GM12878 (cell line): ENCODE results near the gene DNA2. TPM values are rescaled to one million over a fixed set of nuclear protein-coding genes. Genes with fewer than 3 reads are reported as not detected.

Source experiments
- ATAC-seq: fragments of 200-7000 bp; cut with Tn5 transposase; 3 replicates; pipeline ENCODE4 v1.9.1; 2020; ENCODE audit warnings: mild to moderate bottlenecking, moderate library complexity
- BruUV-seq: library from RNA; stranded (reverse); fragments of 400-500 nt; replicated peaks from 2 replicates; lab custom pipeline; 2021; lab: Mats Ljungman, UMichigan
- CTCF ChIA-PET: fragments of 300-600 bp; sonication (Branson Sonifier 250); formaldehyde crosslinking; extraction: SDS; loops from one replicate; lab custom pipeline; 2021; ENCODE audit warnings: inconsistent platforms; lab: Yijun Ruan, JAX
- POLR2A ChIA-PET: fragments of 350-600 bp; formaldehyde crosslinking; extraction: SDS; loops from one replicate; lab custom pipeline; 2021; ENCODE audit warnings: inconsistent platforms; lab: Charles Lee
- RAD21 ChIA-PET: fragments of 300-600 bp; sonication (Branson Sonifier 250); formaldehyde crosslinking; loops from one replicate; lab custom pipeline; 2023; ENCODE audit warnings: antibody characterized with exemption; ENCODE audit not compliant: unreplicated experiment; lab: Charles Lee
- SMC1A ChIA-PET: fragments of 300-600 bp; sonication (Branson Sonifier 250); formaldehyde crosslinking; loops from one replicate; lab custom pipeline; 2023; ENCODE audit not compliant: unreplicated experiment, uncharacterized antibody; lab: Charles Lee
- DNase-seq: peaks from one replicate; pipeline ENCODE4 v3.0.0-alpha.2; 2011; ENCODE audit warnings: low read depth, low spot score
- FAIRE-seq: peaks from 3 replicates; lab custom pipeline; 2011; peaks lifted over from hg19 to GRCh38; lab: Jason Lieb, UNC
- H2AFZ ChIP-seq: 2 replicates; pipeline ENCODE4 v1.6.0; 2011; ENCODE audit warnings: low read depth, low read length, control low read depth; ENCODE audit not compliant: control insufficient read depth
- H3K27ac ChIP-seq: 2 replicates; pipeline ENCODE4 v1.5.1; 2011; ENCODE audit warnings: control low read depth; ENCODE audit not compliant: control insufficient read depth, insufficient read depth
- H3K27me3 ChIP-seq, 2 experiments: replicated peaks in 1 of 2; 2 replicates each; pipeline versions ENCODE4 v1.6.0 to v1.6.1; 2011; ENCODE audit warnings: low read length in 1 of 2; ENCODE audit not compliant: control insufficient read depth in 2 of 2, insufficient read depth in 2 of 2
- H3K36me3 ChIP-seq, 2 experiments: 2 replicates each; pipeline ENCODE4 v1.5.1; 2011; ENCODE audit warnings: low read length in 1 of 2; ENCODE audit not compliant: control insufficient read depth in 2 of 2, insufficient read depth in 2 of 2
- H3K4me1 ChIP-seq: 2 replicates; pipeline ENCODE4 v1.6.1; 2011; ENCODE audit warnings: mild to moderate bottlenecking, low read length, moderate library complexity, mixed read lengths; ENCODE audit not compliant: control insufficient read depth, insufficient read depth
- H3K4me2 ChIP-seq: 2 replicates; pipeline ENCODE4 v1.6.0; 2011; ENCODE audit warnings: control low read depth; ENCODE audit not compliant: control insufficient read depth, insufficient read depth
- H3K4me3 ChIP-seq: fragments of 200-600 bp; sonication (generic); 2 replicates; pipeline ENCODE4 v1.5.1; 2016
- H3K79me2 ChIP-seq: 2 replicates; pipeline ENCODE4 v1.6.0; 2011; ENCODE audit warnings: low read length; ENCODE audit not compliant: control insufficient read depth, insufficient read depth
- H3K9ac ChIP-seq: 2 replicates; pipeline ENCODE4 v1.8.0; 2011; ENCODE audit warnings: low read length, control low read depth, mixed read lengths; ENCODE audit not compliant: control insufficient read depth, insufficient read depth
- H3K9me3 ChIP-seq: replicated peaks from 3 replicates; pipeline ENCODE4 v1.5.1; 2011; ENCODE audit warnings: mild to moderate bottlenecking, low read length; ENCODE audit not compliant: control insufficient read depth, insufficient read depth
- H4K20me1 ChIP-seq: 2 replicates; pipeline ENCODE4 v1.6.0; 2011; ENCODE audit not compliant: control insufficient read depth, insufficient read depth
- BCLAF1 ChIP-seq: fragments of 450-650 bp; IDR thresholded peaks from 2 replicates; pipeline ENCODE4 v1.6.1; 2017; ENCODE audit warnings: antibody characterized with exemption, mild to moderate bottlenecking, moderate library complexity
- EP300 ChIP-seq, 2 experiments: fragments of 150-350 bp in 1 of 2; IDR thresholded peaks; 2 replicates each; pipeline ENCODE4 v1.6.1; 2011 to 2012; ENCODE audit warnings: low read depth in 2 of 2, low read length in 2 of 2, borderline replicate concordance in 1 of 2, improper control_type of control experiment in 1 of 2, inconsistent platforms in 1 of 2; ENCODE audit not compliant: control insufficient read depth in 1 of 2
- FOS ChIP-seq: IDR thresholded peaks from 3 replicates; pipeline ENCODE4 v1.6.1; 2011; ENCODE audit warnings: borderline replicate concordance; ENCODE audit not compliant: insufficient read length; ENCODE audit errors: extremely low read depth
- JUND ChIP-seq: IDR thresholded peaks from 2 replicates; pipeline ENCODE4 v1.6.1; 2012; ENCODE audit warnings: low read depth, mild to moderate bottlenecking, low read length, improper control_type of control experiment, moderate library complexity
- MYB ChIP-seq: fragments of 150-350 bp; IDR thresholded peaks from 2 replicates; pipeline ENCODE4 v1.6.1; 2014; ENCODE audit warnings: mild to moderate bottlenecking, low read depth, low read length, borderline replicate concordance
- NFIC ChIP-seq: IDR thresholded peaks from 2 replicates; pipeline ENCODE4 v1.6.1; 2012; ENCODE audit warnings: low read depth, mild to moderate bottlenecking, inconsistent platforms, low read length, moderate library complexity
- PAX5 ChIP-seq: IDR thresholded peaks from 2 replicates; pipeline ENCODE4 v1.6.1; 2011; ENCODE audit warnings: low read depth, low read length, borderline replicate concordance
- PAX8 ChIP-seq: fragments of 450-650 bp; IDR thresholded peaks from 2 replicates; pipeline ENCODE4 v1.6.1; 2017; ENCODE audit warnings: mild to moderate bottlenecking, moderate library complexity
- PBX3 ChIP-seq: IDR thresholded peaks from 2 replicates; pipeline ENCODE4 v1.6.1; 2011; ENCODE audit warnings: mild to moderate bottlenecking, low read depth, low read length, moderate library complexity; ENCODE audit not compliant: insufficient replicate concordance
- POU2F2 ChIP-seq: IDR thresholded peaks from 3 replicates; pipeline ENCODE4 v1.6.1; 2011; ENCODE audit warnings: low read depth, mild to moderate bottlenecking, low read length, borderline replicate concordance
- RAD21 ChIP-seq: IDR thresholded peaks from 2 replicates; pipeline ENCODE4 v1.6.1; 2011; ENCODE audit warnings: mild to moderate bottlenecking, low read depth, low read length, moderate library complexity; ENCODE audit not compliant: insufficient read depth
- RFX5 ChIP-seq: IDR thresholded peaks from 2 replicates; pipeline ENCODE4 v1.6.1; 2011; ENCODE audit warnings: low read depth, low read length, improper control_type of control experiment
- SIN3A ChIP-seq: IDR thresholded peaks from 2 replicates; pipeline ENCODE4 v1.6.1; 2012; ENCODE audit warnings: low read depth, low read length, improper control_type of control experiment
- SMC3 ChIP-seq: IDR thresholded peaks from 2 replicates; pipeline ENCODE4 v1.6.1; 2011; ENCODE audit warnings: low read length, improper control_type of control experiment, borderline replicate concordance
- SUPT20H ChIP-seq: IDR thresholded peaks from 2 replicates; pipeline ENCODE4 v1.6.1; 2011; ENCODE audit warnings: low read depth, mild to moderate bottlenecking, low read length, moderate library complexity, borderline replicate concordance; ENCODE audit not compliant: control insufficient read depth
- USF1 ChIP-seq: IDR thresholded peaks from 2 replicates; pipeline ENCODE4 v1.6.1; 2011; ENCODE audit warnings: borderline replicate concordance, low read depth, mild to moderate bottlenecking, moderate library complexity, mixed read lengths, low read length; ENCODE audit not compliant: insufficient read depth; ENCODE audit errors: extremely low read length
- ZBED1 ChIP-seq: IDR thresholded peaks from 2 replicates; pipeline ENCODE4 v1.6.1; 2016; ENCODE audit warnings: borderline replicate concordance
- ZNF384 ChIP-seq: IDR thresholded peaks from 2 replicates; pipeline ENCODE4 v1.6.1; 2012; ENCODE audit warnings: low read depth, mild to moderate bottlenecking, low read length, improper control_type of control experiment, borderline replicate concordance
- ZZZ3 ChIP-seq: IDR thresholded peaks from 2 replicates; pipeline ENCODE4 v1.6.1; 2011; ENCODE audit warnings: low read depth; ENCODE audit not compliant: control insufficient read depth, insufficient read length
- WGBS: methylation state at CpG from one replicate; pipeline ENCODE4 v1.1.6; 2016; ENCODE audit warnings: low lambda C conversion rate; ENCODE audit not compliant: insufficient replicate concordance, insufficient coverage; ENCODE audit errors: missing lambda C conversion rate; 5-methylcytosine and 5-hydroxymethylcytosine counted together
- in situ Hi-C: fragments of 300-500 bp; cut with MboI; formaldehyde crosslinking; loops from 9 replicates; pipeline ENCODE4 v1.14.3; 2018; ENCODE audit warnings: mixed read lengths
- intact Hi-C: fragments of 100-400 bp; cut with micrococcal nuclease; formaldehyde crosslinking; loops from one replicate; pipeline ENCODE4 v1.14.2; 2022; ENCODE audit not compliant: unreplicated experiment
- polyA plus RNA-seq, 11 experiments: library from polyadenylated mRNA; depleted of rRNA in 4 of 11; unstranded in 6 of 11; stranded (reverse) in 5 of 11; fragments of >200 nt; fragmentation: Nextera tagmentation in 4 of 11; fragmentation: Illumina TruSeq in 1 of 11; extraction: Ambion mirVana in 4 of 11; extraction: Trizol in 1 of 11; gene quantifications; 1 replicate in 1 of 11; 2 replicates in 10 of 11; pipeline versions ENCODE4 v1.2.1 to v1.2.3, GENCODE V29; 2011 to 2016; ENCODE audit warnings: inconsistent platforms in 2 of 11, missing spikeins in 2 of 11, low read depth in 1 of 11
- total RNA-seq, 4 experiments: library from RNA; depleted of rRNA in 3 of 4; stranded (reverse); fragments of >200 nt in 3 of 4; fragmentation: Illumina TruSeq in 1 of 4; extraction: Trizol in 1 of 4; gene quantifications; 2 replicates each; pipeline versions ENCODE4 v1.2.1 to v1.2.3, GENCODE V29; 2013 to 2021

DNA2 gene
- total and polyA plus RNA-seq, 10 of the 15 experiments (the other 5 are each of a cell fraction or from before 2014, with no cell fraction given), result 17.7 to 41.8 (median 28.4) TPM

GRCh38 chr10:68501691-68502090 is 29.9 kb upstream of the DNA2 start:
- no peaks in the 10 kb centered on the region for H4K20me1 ChIP-seq
- intact Hi-C loops, result no loop called here
- ChIA-PET CTCF (interaction anchor here (0.7 kb wide), 1 partner anchor 497 kb away, joined by 3 read pairs; no protein-coding TSS in a partner anchor), RAD21 (no interaction called here), POLR2A (no interaction called here), SMC1A (no interaction called here)
- no peak overlapping the region for H3K4me3 ChIP-seq
- no peak overlapping the region for H3K27ac ChIP-seq
- WGBS, result 83% methylated on average over 7 of the region's 7 CpGs
- H3K4me2 ChIP-seq, result no peak overlapping the region
- in situ Hi-C loops, result no loop called here
- H3K79me2 ChIP-seq, result no peaks in the 10 kb centered on the region
- H2AFZ ChIP-seq, result no peak overlapping the region
- TF ChIP-seq FOS, result no peak
- TF ChIP-seq SUPT20H, result no peak
- TF ChIP-seq BCLAF1, result no peak
- TF ChIP-seq ZZZ3, result no peak
- no peak for TF ChIP-seq PAX8
- TF ChIP-seq SMC3, result no peak
- TF ChIP-seq JUND, result no peak
- no peak for TF ChIP-seq USF1
- TF ChIP-seq MYB, result no peak
- no peak for TF ChIP-seq NFIC
- no peak for TF ChIP-seq PAX5
- no peak for TF ChIP-seq ZBED1
- no peak for TF ChIP-seq POU2F2
- TF ChIP-seq RAD21, result no peak
- TF ChIP-seq EP300 (IDR thresholded peaks at IDR 0.05; ENCODE audit: borderline replicate concordance in 1 of 2, control insufficient read depth in 1 of 2, low read depth in 2 of 2, low read length in 2 of 2), result no peak
- TF ChIP-seq SIN3A, result no peak
- TF ChIP-seq ZNF384, result no peak
- no peak for TF ChIP-seq PBX3
- no peak for TF ChIP-seq RFX5
- H3K36me3 ChIP-seq, result no peaks in the 10 kb centered on the region; a peak in 1 of 4 replicates
- FAIRE-seq, result no peak
- H3K27me3 ChIP-seq, result no peaks in the 10 kb centered on the region
- no peaks in the 10 kb centered on the region for H3K4me1 ChIP-seq
- DNase-seq, result no peak
- no TSS peak for BruUV-seq
- H3K9me3 ChIP-seq, result no peaks in the 10 kb centered on the region
- no peak for ATAC-seq
- H3K9ac ChIP-seq, result no peak overlapping the region
